ENCODE results near the gene FER1L5. TPM values are rescaled to one million over a fixed set of nuclear protein-coding genes. Genes with fewer than 3 reads are reported as not detected.

The FER1L5 gene
- total RNA-seq, 1 donor from 2014 or later, result 0.75 TPM

DNA sequence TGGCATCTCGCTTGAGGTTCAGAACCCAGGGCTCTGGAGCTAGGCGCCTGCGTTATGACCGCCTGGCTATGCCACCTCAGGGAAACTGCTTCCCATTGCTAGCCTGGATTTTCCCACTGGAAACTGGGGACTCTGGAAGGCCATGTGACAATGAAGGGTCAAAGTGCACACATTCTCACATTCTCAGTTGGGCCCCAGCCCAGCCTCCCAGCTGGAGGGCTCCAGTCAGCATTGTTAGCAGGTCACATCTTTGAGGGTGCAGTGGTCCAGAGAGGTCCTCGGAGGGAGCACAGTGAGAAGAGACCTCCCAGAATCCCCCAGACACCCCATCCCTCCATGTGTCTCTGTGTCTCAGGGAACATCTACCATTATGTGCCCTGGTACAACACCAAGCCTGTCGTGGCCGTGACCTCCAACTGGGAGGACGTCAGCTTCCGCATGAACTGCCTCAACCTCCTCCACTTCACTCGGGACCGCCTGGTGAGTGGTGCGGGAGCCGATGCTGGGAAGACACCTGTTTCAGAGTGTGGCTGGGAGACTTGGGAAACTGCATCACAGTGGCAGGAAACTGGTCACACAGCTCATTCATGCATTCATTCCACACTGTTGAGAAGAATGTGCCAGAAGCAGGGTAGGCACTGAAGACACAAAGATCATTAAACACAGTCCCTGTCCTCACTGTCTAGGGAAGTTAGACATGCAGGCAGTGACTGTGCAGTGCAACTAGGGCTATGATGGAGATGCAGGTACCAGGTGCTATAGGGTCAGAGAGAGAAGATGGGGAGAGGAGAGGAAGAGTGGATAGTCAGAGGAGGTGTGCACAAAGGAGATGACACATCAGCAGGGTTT lies 41.6 kb downstream of the FER1L5 start:
- Mint-ChIP-seq H3K4me3 (no peak overlapping the region), H3K36me3 (no peaks in the 10 kb centered on the region), H3K4me1 (ENCODE audit: unreplicated experiment) (peaks cover 16% of the 10 kb centered on the region), H3K9me3 (no peaks in the 10 kb centered on the region), H3K27ac (peak overlapping the region; percentile 35), H3K27me3 (peaks cover 10% of the 10 kb centered on the region)
- TF ChIP-seq, protein P1, sequence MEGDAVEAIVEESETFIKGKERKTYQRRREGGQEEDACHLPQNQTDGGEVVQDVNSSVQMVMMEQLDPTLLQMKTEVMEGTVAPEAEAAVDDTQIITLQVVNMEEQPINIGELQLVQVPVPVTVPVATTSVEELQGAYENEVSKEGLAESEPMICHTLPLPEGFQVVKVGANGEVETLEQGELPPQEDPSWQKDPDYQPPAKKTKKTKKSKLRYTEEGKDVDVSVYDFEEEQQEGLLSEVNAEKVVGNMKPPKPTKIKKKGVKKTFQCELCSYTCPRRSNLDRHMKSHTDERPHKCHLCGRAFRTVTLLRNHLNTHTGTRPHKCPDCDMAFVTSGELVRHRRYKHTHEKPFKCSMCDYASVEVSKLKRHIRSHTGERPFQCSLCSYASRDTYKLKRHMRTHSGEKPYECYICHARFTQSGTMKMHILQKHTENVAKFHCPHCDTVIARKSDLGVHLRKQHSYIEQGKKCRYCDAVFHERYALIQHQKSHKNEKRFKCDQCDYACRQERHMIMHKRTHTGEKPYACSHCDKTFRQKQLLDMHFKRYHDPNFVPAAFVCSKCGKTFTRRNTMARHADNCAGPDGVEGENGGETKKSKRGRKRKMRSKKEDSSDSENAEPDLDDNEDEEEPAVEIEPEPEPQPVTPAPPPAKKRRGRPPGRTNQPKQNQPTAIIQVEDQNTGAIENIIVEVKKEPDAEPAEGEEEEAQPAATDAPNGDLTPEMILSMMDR (conservative IDR thresholded peaks at IDR 0.05), result no peak
- DNase-seq (ENCODE audit: extremely low spot score, unreplicated experiment), result no peak

DNA sequence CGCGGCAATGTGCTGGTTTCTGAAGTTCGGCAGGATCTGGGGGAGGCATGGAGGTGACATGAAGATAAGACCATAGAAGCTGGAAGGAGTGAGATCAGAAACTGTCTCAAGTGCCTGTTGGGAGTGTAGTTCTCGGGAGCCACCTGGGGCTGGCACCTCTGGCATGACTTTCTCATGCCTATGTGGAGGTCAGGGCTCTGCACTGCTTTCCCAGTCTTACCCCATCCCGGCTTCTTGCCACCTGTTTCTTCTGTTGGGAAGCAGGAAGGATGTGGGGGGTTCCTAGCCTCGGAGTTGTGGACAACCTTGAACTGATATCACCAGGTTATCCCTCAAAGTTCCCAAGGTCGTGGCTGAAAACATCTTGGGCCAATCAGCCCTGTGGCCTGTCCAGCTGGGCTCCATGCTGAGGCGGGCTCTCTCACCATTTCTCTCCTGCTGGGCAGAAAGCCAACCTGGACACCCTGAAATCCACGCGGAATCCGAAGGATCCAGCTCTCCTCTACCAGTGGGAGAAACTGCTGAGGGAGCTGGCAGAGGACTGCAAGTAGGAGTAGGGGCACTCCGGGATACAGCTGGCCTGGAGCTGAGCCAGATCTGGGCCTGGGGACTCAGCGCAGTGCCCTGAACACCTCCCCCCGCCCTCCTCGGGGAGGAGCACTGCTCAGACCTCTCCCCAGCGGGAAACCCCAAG lies 42.5 kb downstream of the FER1L5 start:
- Mint-ChIP-seq H3K27ac (no peak overlapping the region), H3K9me3 (no peaks in the 10 kb centered on the region), H3K4me1 (ENCODE audit: unreplicated experiment) (peaks cover 11% of the 10 kb centered on the region), H3K36me3 (no peaks in the 10 kb centered on the region), H3K4me3 (no peak overlapping the region), H3K27me3 (peaks cover 5% of the 10 kb centered on the region)
- no peak for DNase-seq (ENCODE audit: extremely low spot score, unreplicated experiment)
- TF ChIP-seq, protein P1 (conservative IDR thresholded peaks at IDR 0.05), result no peak

- H3K27me3 Mint-ChIP-seq, result peaks cover 5% of the 10 kb centered on the region
- H3K4me3 Mint-ChIP-seq, result no peak overlapping the region
- no peak for DNase-seq (ENCODE audit: extremely low spot score, unreplicated experiment)
- no peak overlapping the region for H3K27ac Mint-ChIP-seq
- no peaks in the 10 kb centered on the region for H3K36me3 Mint-ChIP-seq
- H3K4me1 Mint-ChIP-seq (ENCODE audit: unreplicated experiment), result peaks cover 5% of the 10 kb centered on the region
- TF ChIP-seq, protein P1 (conservative IDR thresholded peaks at IDR 0.05), result no peak
- H3K9me3 Mint-ChIP-seq, result no peaks in the 10 kb centered on the region
These were observed 43.3 kb downstream of the FER1L5 start for GRCh38 chr2:96685577-96686459.

DNA sequence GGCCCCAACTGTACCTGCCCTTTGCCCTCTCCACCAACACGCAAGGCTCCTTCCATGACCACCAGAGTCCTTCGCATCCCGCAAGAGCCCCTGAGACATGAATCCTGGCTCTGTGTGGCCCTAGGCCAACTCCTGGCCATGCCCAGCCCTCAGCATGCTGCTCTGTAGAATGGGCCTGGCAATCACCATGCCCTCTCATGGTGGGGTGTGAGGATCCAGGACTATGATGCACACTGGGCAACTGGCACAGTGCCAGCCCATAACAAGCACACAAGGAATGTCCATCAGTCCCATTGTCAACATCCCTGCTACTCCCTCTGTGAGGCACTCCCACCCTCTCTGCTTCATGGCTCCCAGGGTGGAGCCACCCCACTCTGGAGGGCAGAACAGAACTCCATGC lies 44.7 kb downstream of the FER1L5 start:
- Mint-ChIP-seq H3K27ac (no peak overlapping the region), H3K27me3 (peaks cover 5% of the 10 kb centered on the region), H3K4me1 (ENCODE audit: unreplicated experiment) (peaks cover 5% of the 10 kb centered on the region), H3K9me3 (no peaks in the 10 kb centered on the region), H3K4me3 (no peak overlapping the region), H3K36me3 (no peaks in the 10 kb centered on the region)
- TF ChIP-seq, protein P1 (conservative IDR thresholded peaks at IDR 0.05), result no peak
- DNase-seq (ENCODE audit: extremely low spot score, unreplicated experiment), result no peak

Measured in type B pancreatic cell (in vitro differentiated cells).